ENCODE results near the gene VNN1.

VNN1 gene

GRCh38 chr6:132713352-132714134, at the start of gene VNN1:
Gene VNN1, minus strand, starts transcription at chr6:132714055. Its CDS starts 20 bp downstream, at chr6:132714035.
- DNase-seq (ENCODE audit: insufficient read length, low spot score) = no peak
- TF ChIP-seq CTCF (IDR thresholded peaks at IDR 0.05; ENCODE audit: insufficient read depth, missing control alignments) = no peak
- FAIRE-seq = no peak

GRCh38 chr6:132763269-132763668, 49.4 kb upstream of the VNN1 start:
- DNase-seq (ENCODE audit: insufficient read length, low spot score) = no peak
- TF ChIP-seq CTCF (IDR thresholded peaks at IDR 0.05; ENCODE audit: insufficient read depth, missing control alignments) = no peak
- FAIRE-seq = no peak

- DNase-seq (ENCODE audit: insufficient read length, low spot score) = no peak
- TF ChIP-seq CTCF (IDR thresholded peaks at IDR 0.05; ENCODE audit: insufficient read depth, missing control alignments) = no peak
- FAIRE-seq = no peak
Measured at GRCh38 chr6:132760256-132760655, 46.4 kb upstream of the VNN1 start.

- no peak for TF ChIP-seq CTCF (IDR thresholded peaks at IDR 0.05; ENCODE audit: insufficient read depth, missing control alignments)
- no peak for FAIRE-seq
- no peak for DNase-seq (ENCODE audit: insufficient read length, low spot score)
Measured at GRCh38 chr6:132758689-132759088, 44.8 kb upstream of the VNN1 start.

- no peak for TF ChIP-seq CTCF (IDR thresholded peaks at IDR 0.05; ENCODE audit: insufficient read depth, missing control alignments)
- DNase-seq (ENCODE audit: insufficient read length, low spot score) = no peak
- no peak for FAIRE-seq
Measured at GRCh38 chr6:132752255-132752654, 38.4 kb upstream of the VNN1 start.

GRCh38 chr6:132751828-132752227, 38.0 kb upstream of the VNN1 start:
- TF ChIP-seq CTCF (IDR thresholded peaks at IDR 0.05; ENCODE audit: insufficient read depth, missing control alignments) = no peak
- FAIRE-seq = no peak
- DNase-seq (ENCODE audit: insufficient read length, low spot score) = no peak

- DNase-seq (ENCODE audit: insufficient read length, low spot score) = no peak
- no peak for TF ChIP-seq CTCF (IDR thresholded peaks at IDR 0.05; ENCODE audit: insufficient read depth, missing control alignments)
- no peak for FAIRE-seq
Measured at GRCh38 chr6:132751306-132751705, 37.5 kb upstream of the VNN1 start.
